ENCODE results near the gene ZSCAN18. TPM values are rescaled to one million over a fixed set of nuclear protein-coding genes. Genes with fewer than 3 reads are reported as not detected.
A peak's percentile ranks its signal among the peaks of the same experiment; 100 is the strongest.
"Not testable (repeated sequence)": the region's sequence is repeated elsewhere in the genome, so short reads cannot be mapped to it uniquely, and the experiment has no call there.

The ZSCAN18 gene
- total RNA-seq (10 to 100 TPM; 58.6 to 62.7 TPM), polyA plus RNA-seq (100 to 1,000 TPM in 1 of 2 donors, 10 to 100 TPM in 1; 24.0 to 104 TPM)
- long read RNA-seq, donor 1, full-length matches to known transcripts, result 8 of 34 reads
- long read RNA-seq, donor 1, partial matches to known transcripts, result 14 of 34 reads
- long read RNA-seq, donor 1, other reads (novel, unspliced or antisense), result 12 of 34 reads
- long read RNA-seq, donor 2, transcript ZSCAN18-217 (7 exons, 2,190 nt), result major isoform, 15 of 42 reads
- long read RNA-seq, donor 2, partial matches to known transcripts, result 4 of 42 reads
- long read RNA-seq, donor 2, other reads (novel, unspliced or antisense), result 21 of 42 reads

- intact Hi-C loops (cut with DNase I), result loop anchor here in 1 of 2 donors (5.0 kb wide), 1 partner anchor 41 kb away; the partner anchor contains the start of gene ZNF135
- DNase-seq (peak; percentile 99 to 100), ATAC-seq (ENCODE audit: low FRiP score) (peak; percentile 99)
- Histone ChIP-seq H3K4me1 (ENCODE audit: control insufficient read depth in 1 of 2, insufficient read depth in 2 of 2, low read length in 2 of 2) (peaks cover 0 to 1% of the 10 kb centered on the region in 2 donors), H3K36me3 (ENCODE audit: control insufficient read depth in 1 of 2, insufficient read depth in 2 of 2, low read length in 1 of 2) (no peaks in the 10 kb centered on the region), H3K27ac (ENCODE audit: low read depth in 1 of 2, low read length in 2 of 2) (peak within 1 kb of the TSS; percentile 90 to 96), H3K4me3 (ENCODE audit: low read length in 2 of 2) (peak within 1 kb of the TSS; percentile 75 to 88), H3K9me3 (ENCODE audit: control insufficient read depth, low read length) (no peaks in the 10 kb centered on the region), H3K27me3 (ENCODE audit: control insufficient read depth in 1 of 2, insufficient read depth in 2 of 2, low read length in 1 of 2) (no peaks in the 10 kb centered on the region)
- 0 to 1% methylated on average over 67 of the region's 67 CpGs for WGBS, 2 donors
These were observed at the start of gene ZSCAN18 for GRCh38 chr19:58097781-58098681. Gene ZSCAN18 (minus strand): TSS chr19:58098231. CDS start chr19:58090267, 7,964 bp downstream.

GRCh38 chr19:58147475-58147874 is 49.4 kb upstream of the ZSCAN18 start:
- WGBS, 2 donors, result 96 to 100% methylated on average over 10 to 27 of the region's 28 CpGs
- H3K4me1 ChIP-seq (ENCODE audit: control insufficient read depth in 1 of 2, insufficient read depth in 2 of 2, low read length in 2 of 2); H3K4me3 ChIP-seq (ENCODE audit: low read length in 2 of 2); intact Hi-C loops (cut with DNase I); H3K9me3 ChIP-seq (ENCODE audit: control insufficient read depth, low read length); ATAC-seq (ENCODE audit: low FRiP score); H3K27ac ChIP-seq (ENCODE audit: low read depth in 1 of 2, low read length in 2 of 2); DNase-seq; H3K36me3 ChIP-seq (ENCODE audit: control insufficient read depth in 1 of 2, insufficient read depth in 2 of 2, low read length in 1 of 2); H3K27me3 ChIP-seq (ENCODE audit: control insufficient read depth in 1 of 2, insufficient read depth in 2 of 2, low read length in 1 of 2): not testable (repeated sequence)

DNA sequence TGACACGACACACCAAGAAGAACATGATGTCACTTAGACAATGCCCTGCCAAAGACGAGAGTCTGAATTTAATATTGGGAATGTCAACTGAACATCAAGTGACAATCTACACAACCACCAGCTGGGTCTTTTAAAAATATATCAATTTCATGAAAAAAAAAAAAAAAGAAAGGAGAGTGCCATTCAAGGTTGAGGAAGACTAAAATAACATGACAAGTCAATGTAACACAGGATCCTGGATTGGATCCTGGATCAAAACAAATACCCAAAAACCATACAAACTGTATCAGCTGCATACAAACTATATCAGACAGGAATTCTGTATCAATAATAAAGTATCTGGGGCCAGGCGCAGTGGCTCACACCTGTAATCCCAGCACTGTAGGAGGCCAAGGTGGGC is 47.8 kb upstream of the ZSCAN18 start:
- DNase-seq (no peak), ATAC-seq (ENCODE audit: low FRiP score) (no peak)
- H3K4me1 ChIP-seq (ENCODE audit: control insufficient read depth in 1 of 2, insufficient read depth in 2 of 2, low read length in 2 of 2), result peaks cover 0 to 4% of the 10 kb centered on the region in 2 donors
- peaks cover 8 to 12% of the 10 kb centered on the region in 2 donors for H3K36me3 ChIP-seq (ENCODE audit: control insufficient read depth in 1 of 2, insufficient read depth in 2 of 2, low read length in 1 of 2)
- intact Hi-C loops (cut with DNase I), result no loop called here
- no peak overlapping the region for H3K4me3 ChIP-seq (ENCODE audit: low read length in 2 of 2)
- peaks cover 13% of the 10 kb centered on the region for H3K9me3 ChIP-seq (ENCODE audit: control insufficient read depth, low read length)
- no peaks in the 10 kb centered on the region for H3K27me3 ChIP-seq (ENCODE audit: control insufficient read depth in 1 of 2, insufficient read depth in 2 of 2, low read length in 1 of 2)
- no peak overlapping the region for H3K27ac ChIP-seq (ENCODE audit: low read depth in 1 of 2, low read length in 2 of 2)
- 98 to 99% methylated on average over 3 of the region's 3 CpGs for WGBS, 2 donors

- intact Hi-C loops (cut with DNase I), result no loop called here
- no peak overlapping the region for H3K4me3 ChIP-seq (ENCODE audit: low read length in 2 of 2)
- ATAC-seq (ENCODE audit: low FRiP score) (no peak), DNase-seq (no peak)
- H3K36me3 ChIP-seq (ENCODE audit: control insufficient read depth in 1 of 2, insufficient read depth in 2 of 2, low read length in 1 of 2), result peaks cover 25 to 41% of the 10 kb centered on the region in 2 donors
- 96 to 100% methylated on average over 1 of the region's 1 CpG for WGBS, 2 donors
- no peak overlapping the region for H3K27ac ChIP-seq (ENCODE audit: low read depth in 1 of 2, low read length in 2 of 2)
- no peaks in the 10 kb centered on the region for H3K27me3 ChIP-seq (ENCODE audit: control insufficient read depth in 1 of 2, insufficient read depth in 2 of 2, low read length in 1 of 2)
- peaks cover 30% of the 10 kb centered on the region for H3K9me3 ChIP-seq (ENCODE audit: control insufficient read depth, low read length)
- no peaks in the 10 kb centered on the region for H3K4me1 ChIP-seq (ENCODE audit: control insufficient read depth in 1 of 2, insufficient read depth in 2 of 2, low read length in 2 of 2)
These were observed 36.2 kb upstream of the ZSCAN18 start for GRCh38 chr19:58134244-58134643.

DNA sequence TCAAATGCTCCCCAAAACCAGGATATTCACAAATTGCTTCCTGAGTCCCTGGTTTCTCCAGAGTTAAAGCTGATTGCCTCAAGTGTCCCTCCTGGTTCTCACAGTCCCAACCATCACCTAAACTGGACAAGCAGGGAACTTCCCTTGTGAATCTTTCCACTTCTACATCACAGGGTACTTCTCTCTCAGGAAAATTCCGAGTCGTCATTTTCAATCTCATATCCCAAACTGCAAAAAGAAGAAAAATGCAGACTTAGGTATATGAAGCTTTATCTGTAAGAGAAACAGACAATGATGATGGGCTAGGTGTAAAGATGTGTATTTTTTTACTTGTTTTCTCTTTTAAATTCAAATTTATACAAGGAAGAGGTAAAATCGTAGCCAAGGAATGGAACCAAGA is 31.3 kb upstream of the ZSCAN18 start:
- no peak overlapping the region for H3K27ac ChIP-seq (ENCODE audit: low read depth in 1 of 2, low read length in 2 of 2)
- H3K27me3 ChIP-seq (ENCODE audit: control insufficient read depth in 1 of 2, insufficient read depth in 2 of 2, low read length in 1 of 2), result no peaks in the 10 kb centered on the region
- ATAC-seq (ENCODE audit: low FRiP score) (no peak), DNase-seq (no peak)
- H3K4me1 ChIP-seq (ENCODE audit: control insufficient read depth in 1 of 2, insufficient read depth in 2 of 2, low read length in 2 of 2), result no peaks in the 10 kb centered on the region
- intact Hi-C loops (cut with DNase I), result no loop called here
- peaks cover 29 to 48% of the 10 kb centered on the region in 2 donors for H3K36me3 ChIP-seq (ENCODE audit: control insufficient read depth in 1 of 2, insufficient read depth in 2 of 2, low read length in 1 of 2)
- H3K4me3 ChIP-seq (ENCODE audit: low read length in 2 of 2), result no peak overlapping the region
- H3K9me3 ChIP-seq (ENCODE audit: control insufficient read depth, low read length), result peaks cover 56% of the 10 kb centered on the region
- 97 to 98% methylated on average over 3 of the region's 3 CpGs for WGBS, 2 donors

DNA sequence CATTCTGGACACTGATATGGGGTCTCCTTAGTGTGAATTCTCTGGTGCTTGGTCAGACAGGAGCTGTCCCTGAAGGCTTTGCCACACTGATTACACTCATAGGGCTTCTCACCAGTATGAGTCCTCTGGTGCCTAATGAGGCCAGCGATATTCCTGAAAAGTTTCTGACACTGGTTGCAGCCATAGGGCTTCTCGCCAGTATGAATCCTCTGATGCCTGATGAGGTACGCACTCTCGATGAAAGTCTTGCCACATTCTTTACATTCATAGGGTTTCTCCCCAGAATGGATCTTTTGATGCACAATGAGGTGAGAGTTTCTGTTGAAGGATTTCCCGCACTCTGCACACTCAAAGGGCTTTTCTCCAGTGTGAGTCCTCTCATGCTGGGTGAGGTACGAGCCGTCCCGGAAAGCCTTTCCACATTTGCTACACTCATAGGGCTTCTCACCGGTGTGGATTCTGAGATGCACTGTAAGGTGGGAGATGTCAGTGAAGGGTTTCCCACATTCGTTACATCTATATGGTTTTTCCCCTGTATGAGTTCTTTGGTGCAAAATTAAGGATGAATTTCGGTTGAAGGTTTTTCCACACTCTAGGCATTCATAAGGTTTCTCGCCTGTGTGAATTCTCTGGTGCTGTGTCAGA is 30.1 kb upstream of the ZSCAN18 start:
- DNase-seq (no peak), ATAC-seq (ENCODE audit: low FRiP score) (no peak)
- H3K27ac ChIP-seq (ENCODE audit: low read depth in 1 of 2, low read length in 2 of 2), result no peak overlapping the region
- no peaks in the 10 kb centered on the region for H3K27me3 ChIP-seq (ENCODE audit: control insufficient read depth in 1 of 2, insufficient read depth in 2 of 2, low read length in 1 of 2)
- WGBS, 2 donors, result 98% methylated on average over 12 of the region's 12 CpGs
- H3K36me3 ChIP-seq (ENCODE audit: control insufficient read depth in 1 of 2, insufficient read depth in 2 of 2, low read length in 1 of 2), result peaks cover 27 to 40% of the 10 kb centered on the region in 2 donors
- intact Hi-C loops (cut with DNase I), result no loop called here
- no peak overlapping the region for H3K4me3 ChIP-seq (ENCODE audit: low read length in 2 of 2)
- no peaks in the 10 kb centered on the region for H3K4me1 ChIP-seq (ENCODE audit: control insufficient read depth in 1 of 2, insufficient read depth in 2 of 2, low read length in 2 of 2)
- H3K9me3 ChIP-seq (ENCODE audit: control insufficient read depth, low read length), result peaks cover 58% of the 10 kb centered on the region

- 70 to 78% methylated on average over 5 of the region's 5 CpGs for WGBS, 2 donors
- H3K4me3 ChIP-seq (ENCODE audit: low read length in 2 of 2), result no peak overlapping the region
- peaks cover 54% of the 10 kb centered on the region for H3K9me3 ChIP-seq (ENCODE audit: control insufficient read depth, low read length)
- H3K27ac ChIP-seq (ENCODE audit: low read depth in 1 of 2, low read length in 2 of 2), result no peak overlapping the region
- no peak for DNase-seq
- ATAC-seq (ENCODE audit: low FRiP score), result no peak
- intact Hi-C loops (cut with DNase I), result no loop called here
- no peaks in the 10 kb centered on the region for H3K27me3 ChIP-seq (ENCODE audit: control insufficient read depth in 1 of 2, insufficient read depth in 2 of 2, low read length in 1 of 2)
- peaks cover 4 to 7% of the 10 kb centered on the region in 2 donors for H3K36me3 ChIP-seq (ENCODE audit: control insufficient read depth in 1 of 2, insufficient read depth in 2 of 2, low read length in 1 of 2)
- no peaks in the 10 kb centered on the region for H3K4me1 ChIP-seq (ENCODE audit: control insufficient read depth in 1 of 2, insufficient read depth in 2 of 2, low read length in 2 of 2)
These were observed 25.3 kb upstream of the ZSCAN18 start for GRCh38 chr19:58123354-58123753.

- Histone ChIP-seq H3K27me3 (ENCODE audit: control insufficient read depth in 1 of 2, insufficient read depth in 2 of 2, low read length in 1 of 2) (no peaks in the 10 kb centered on the region), H3K36me3 (ENCODE audit: control insufficient read depth in 1 of 2, insufficient read depth in 2 of 2, low read length in 1 of 2) (no peaks in the 10 kb centered on the region), H3K4me3 (ENCODE audit: low read length in 2 of 2) (no peak overlapping the region), H3K4me1 (ENCODE audit: control insufficient read depth in 1 of 2, insufficient read depth in 2 of 2, low read length in 2 of 2) (no peaks in the 10 kb centered on the region), H3K9me3 (ENCODE audit: control insufficient read depth, low read length) (peaks cover 42% of the 10 kb centered on the region), H3K27ac (ENCODE audit: low read depth in 1 of 2, low read length in 2 of 2) (no peak overlapping the region)
- DNase-seq (no peak), ATAC-seq (ENCODE audit: low FRiP score) (no peak)
- 88 to 91% methylated on average over 5 of the region's 5 CpGs for WGBS, 2 donors
- intact Hi-C loops (cut with DNase I), result no loop called here
These were observed 21.1 kb upstream of the ZSCAN18 start for GRCh38 chr19:58118979-58119733.

All from aorta (tissue), 5 donors.